Cardiac fibroblast (primary cell): ENCODE results near the gene MTHFD1.
A peak's percentile ranks its signal among the peaks of the same experiment; 100 is the strongest.

Source experiments
- DNase-seq, 2 donors: peaks; one replicate each; pipeline versions ENCODE4 v3.0.0 to v3.0.0-alpha.2; 2010; ENCODE audit warnings: low read depth in 2 of 2
- H3K4me3 ChIP-seq, 2 donors: replicated peaks in 1 of 2; 1 replicate in 1 of 2; 2 replicates in 1 of 2; pipeline ENCODE4 v1.5.1; 2011; ENCODE audit warnings: low read depth in 2 of 2, low read length in 2 of 2, mild to moderate bottlenecking in 2 of 2, moderate library complexity in 1 of 2
- TF ChIP-seq, protein P1 (sequence below): IDR thresholded peaks from one replicate; pipeline ENCODE4 v1.5.1; 2011; ENCODE audit warnings: low read depth, mild to moderate bottlenecking, low read length, inconsistent platforms

Gene MTHFD1

DNA sequence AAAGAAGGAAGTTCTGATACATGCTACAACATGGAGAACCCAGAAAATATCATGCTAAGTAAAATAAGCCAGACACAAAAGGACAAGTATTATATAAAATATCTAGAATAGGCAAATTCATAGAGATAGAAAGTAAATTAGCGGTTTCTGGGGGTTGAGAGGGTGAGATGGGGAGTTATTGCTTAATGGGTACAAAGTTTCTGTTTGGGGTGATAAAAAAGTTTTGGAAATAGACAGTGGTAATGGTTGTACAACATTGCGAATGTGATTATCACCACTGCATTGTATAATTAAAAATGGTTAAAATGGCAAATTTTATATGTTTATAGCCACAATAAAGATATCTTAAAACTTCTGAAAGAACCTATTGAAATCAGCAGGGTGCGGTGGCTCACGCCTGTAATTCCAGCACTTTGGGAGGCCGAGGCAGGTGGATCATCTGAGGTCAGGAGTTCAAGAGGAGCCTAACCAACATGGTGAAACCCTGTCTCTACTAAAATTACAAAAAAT is 100.5 kb downstream of the MTHFD1 start:
- DNase-seq: no peak
- H3K4me3 ChIP-seq: no peak overlapping the region
- TF ChIP-seq, protein P1, sequence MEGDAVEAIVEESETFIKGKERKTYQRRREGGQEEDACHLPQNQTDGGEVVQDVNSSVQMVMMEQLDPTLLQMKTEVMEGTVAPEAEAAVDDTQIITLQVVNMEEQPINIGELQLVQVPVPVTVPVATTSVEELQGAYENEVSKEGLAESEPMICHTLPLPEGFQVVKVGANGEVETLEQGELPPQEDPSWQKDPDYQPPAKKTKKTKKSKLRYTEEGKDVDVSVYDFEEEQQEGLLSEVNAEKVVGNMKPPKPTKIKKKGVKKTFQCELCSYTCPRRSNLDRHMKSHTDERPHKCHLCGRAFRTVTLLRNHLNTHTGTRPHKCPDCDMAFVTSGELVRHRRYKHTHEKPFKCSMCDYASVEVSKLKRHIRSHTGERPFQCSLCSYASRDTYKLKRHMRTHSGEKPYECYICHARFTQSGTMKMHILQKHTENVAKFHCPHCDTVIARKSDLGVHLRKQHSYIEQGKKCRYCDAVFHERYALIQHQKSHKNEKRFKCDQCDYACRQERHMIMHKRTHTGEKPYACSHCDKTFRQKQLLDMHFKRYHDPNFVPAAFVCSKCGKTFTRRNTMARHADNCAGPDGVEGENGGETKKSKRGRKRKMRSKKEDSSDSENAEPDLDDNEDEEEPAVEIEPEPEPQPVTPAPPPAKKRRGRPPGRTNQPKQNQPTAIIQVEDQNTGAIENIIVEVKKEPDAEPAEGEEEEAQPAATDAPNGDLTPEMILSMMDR: no peak

DNA sequence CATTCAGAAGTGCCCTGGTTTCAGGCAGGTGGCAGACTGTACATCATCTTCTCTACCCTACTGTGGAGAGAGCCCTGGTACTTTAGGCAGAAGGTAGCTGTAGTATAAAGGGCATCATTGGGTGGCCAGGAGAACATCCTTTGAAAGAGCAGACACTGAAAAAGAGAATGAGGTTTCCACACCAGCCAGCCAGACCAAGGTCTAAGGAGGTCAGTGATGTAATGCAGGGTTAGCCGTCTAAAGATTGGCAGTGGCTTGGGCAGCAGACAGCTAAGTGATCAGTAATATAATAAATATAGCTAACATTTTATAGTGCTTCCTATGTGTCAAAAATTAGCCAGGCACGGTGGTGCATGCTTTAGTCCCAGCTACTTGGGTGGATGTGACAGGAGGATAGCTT is 103.5 kb downstream of the MTHFD1 start:
- TF ChIP-seq, protein P1: no peak
- H3K4me3 ChIP-seq: no peak overlapping the region
- no peak for DNase-seq

DNA sequence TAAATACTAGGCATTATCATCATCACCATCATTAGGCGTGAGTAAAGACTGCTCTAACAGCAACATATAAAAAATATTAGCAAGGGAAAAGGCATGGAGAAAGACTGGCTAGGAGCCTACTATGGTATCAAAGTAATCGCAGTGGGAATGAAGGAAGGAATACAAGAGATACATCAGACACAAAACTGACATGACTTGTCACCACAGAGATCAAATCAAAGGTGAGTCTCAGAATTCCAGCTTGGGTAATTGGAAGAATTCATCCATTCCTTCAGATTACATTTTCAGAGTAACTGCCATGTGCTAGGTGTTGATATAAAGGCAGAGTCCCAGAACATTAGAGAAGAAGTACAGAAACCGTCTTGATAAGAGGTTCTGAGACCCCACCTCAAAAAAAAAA is 105.3 kb downstream of the MTHFD1 start:
- H3K4me3 ChIP-seq: no peak overlapping the region
- TF ChIP-seq, protein P1: no peak
- no peak for DNase-seq

DNA sequence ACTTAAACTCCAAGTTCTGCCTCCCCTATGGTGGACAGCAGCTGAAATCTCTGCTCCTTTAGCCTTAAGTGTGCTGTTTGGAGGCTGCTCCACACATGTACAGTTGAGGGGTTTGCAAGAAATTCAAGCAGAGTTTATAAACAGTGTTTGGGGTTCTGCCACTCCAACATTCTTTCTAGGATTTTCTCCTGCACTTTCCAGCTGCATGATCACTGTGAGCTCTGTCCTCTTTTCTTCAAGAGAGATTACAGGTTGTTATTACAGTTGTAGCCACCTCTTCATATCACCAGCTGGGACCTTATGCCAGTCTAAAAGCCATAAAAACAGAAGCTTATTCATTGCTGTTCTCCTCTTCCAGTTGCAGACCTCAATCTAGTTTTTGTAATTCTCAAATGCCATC is 107.1 kb downstream of the MTHFD1 start:
- TF ChIP-seq, protein P1: no peak
- H3K4me3 ChIP-seq: no peak overlapping the region
- no peak for DNase-seq

DNA sequence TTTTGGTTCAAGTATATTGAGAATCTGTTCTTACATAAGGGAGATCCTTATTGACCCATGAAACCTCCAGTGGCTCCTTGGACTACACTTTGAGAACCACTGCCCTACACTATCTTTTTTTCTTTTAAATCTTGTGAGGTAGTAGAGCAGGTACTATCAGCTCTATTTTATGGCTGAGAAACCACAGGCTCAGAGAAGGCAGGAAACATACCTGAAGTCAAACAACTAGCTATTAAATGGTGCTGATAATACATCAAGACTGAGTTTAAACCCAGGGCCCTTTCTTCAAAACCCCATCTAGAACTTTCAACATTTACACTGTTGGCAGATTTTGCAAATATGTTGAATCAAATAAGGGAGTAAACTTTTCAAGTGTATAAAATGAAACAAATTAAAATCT is 108.6 kb downstream of the MTHFD1 start:
- DNase-seq: no peak
- TF ChIP-seq, protein P1: no peak
- H3K4me3 ChIP-seq: no peak overlapping the region

DNA sequence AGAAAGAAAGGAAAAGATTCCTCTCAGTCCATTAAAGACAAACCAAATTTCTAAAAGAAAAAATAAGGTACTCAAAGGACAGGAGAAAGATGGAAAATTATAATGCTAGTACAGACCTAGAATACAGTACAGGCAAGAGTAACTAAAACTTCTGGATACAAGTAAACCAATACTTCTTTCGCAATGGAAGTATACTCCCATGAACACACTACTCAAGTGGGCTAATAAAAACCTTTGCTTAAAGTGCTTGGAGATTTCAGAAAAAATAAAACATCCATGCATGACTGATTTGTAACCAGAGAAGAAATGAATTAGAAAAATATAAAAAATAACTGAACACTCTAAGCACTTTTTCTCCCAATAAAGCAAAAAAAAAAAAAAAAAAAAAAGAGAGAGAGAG is 111.9 kb downstream of the MTHFD1 start:
- TF ChIP-seq, protein P1: no peak
- no peak overlapping the region for H3K4me3 ChIP-seq
- peak in 1 of 2 donors; percentile 40 for DNase-seq
